Esophagus muscularis mucosa (tissue), 4 donors: ENCODE results near the gene SF3A2. TPM values are rescaled to one million over a fixed set of nuclear protein-coding genes. Genes with fewer than 3 reads are reported as not detected.

Experiments
- DNase-seq: peaks from one replicate; pipeline ENCODE4 v3.0.0-alpha.2; 2017; ENCODE audit errors: extremely low spot score
- H3K27ac ChIP-seq, 4 donors: fragments of 200-600 bp; sonication (generic); replicated peaks in 1 of 4; 1 replicate in 3 of 4; 2 replicates in 1 of 4; pipeline ENCODE4 v1.5.1; 2016 to 2019; ENCODE audit warnings: mild to moderate bottlenecking in 1 of 4
- H3K27me3 ChIP-seq, 4 donors: fragments of 200-600 bp; sonication (generic); one replicate each; pipeline versions ENCODE4 v1.5.1 to v1.6.0; 2016 to 2019
- H3K36me3 ChIP-seq, 4 donors: fragments of 200-600 bp; sonication (generic); one replicate each; pipeline ENCODE4 v1.5.1; 2016 to 2019
- H3K4me1 ChIP-seq, 4 donors: fragments of 200-600 bp; sonication (generic); one replicate each; pipeline ENCODE4 v1.5.1; 2016 to 2019
- H3K4me3 ChIP-seq, 4 donors: fragments of 200-600 bp; sonication (generic); 1 replicate in 2 of 4; 2 replicates in 2 of 4; pipeline ENCODE4 v1.5.1; 2016 to 2019; ENCODE audit warnings: mild to moderate bottlenecking in 4 of 4, moderate library complexity in 1 of 4
- H3K9me3 ChIP-seq, 4 donors: fragments of 200-600 bp; sonication (generic); 1 replicate in 3 of 4; 2 replicates in 1 of 4; pipeline ENCODE4 v1.5.1; 2016 to 2019
- CTCF ChIP-seq, 3 experiments: fragments of 200-600 bp in 2 of 3; fragments of 450-650 bp in 1 of 3; sonication (generic) in 2 of 3; IDR thresholded peaks; one replicate each; pipeline ENCODE4 v1.5.1; 2017 to 2019; ENCODE audit warnings: antibody characterized with exemption in 3 of 3, mild to moderate bottlenecking in 2 of 3, moderate library complexity in 1 of 3
- EP300 ChIP-seq: sonication (generic); formaldehyde crosslinking; IDR thresholded peaks from one replicate; pipeline ENCODE4 v1.6.1; 2017; ENCODE audit warnings: antibody characterized with exemption
- POLR2A ChIP-seq: fragments of 450-650 bp; IDR thresholded peaks from one replicate; pipeline ENCODE4 v1.6.1; 2017; ENCODE audit warnings: antibody characterized with exemption, moderate library complexity, mild to moderate bottlenecking, low read depth
- POLR2AphosphoS5 ChIP-seq, 2 donors: sonication (generic); formaldehyde crosslinking; IDR thresholded peaks; one replicate each; pipeline ENCODE4 v1.6.1; 2017; ENCODE audit warnings: antibody characterized with exemption in 2 of 2
- WGBS: methylation state at CpG from one replicate; pipeline ENCODE4 v1.1.5; 2018; 5-methylcytosine and 5-hydroxymethylcytosine counted together
- intact Hi-C: fragments of 100-400 bp; cut with DNase I; formaldehyde crosslinking; loops from one replicate; pipeline ENCODE4 v1.15.1; 2023
- total RNA-seq, 4 donors: library from RNA; depleted of rRNA; stranded (reverse); fragments of >200 nt; gene quantifications; one replicate each; pipeline versions ENCODE4 v1.1.0 to v1.2.1, GENCODE V29; 2016

SF3A2 gene
- total RNA-seq, 4 donors from 2014 or later, result 29.5 to 56.9 (median 35.3) TPM

GRCh38 chr19:2282862-2283237 is 46.2 kb downstream of the SF3A2 start:
- no peak for DNase-seq
- Histone ChIP-seq H3K27ac (no peak overlapping the region), H3K27me3 (no peaks in the 10 kb centered on the region), H3K36me3 (no peaks in the 10 kb centered on the region), H3K4me3 (peak overlapping the region in 3 of 4 donors; percentile 47 to 50 (median 47)), H3K9me3 (no peaks in the 10 kb centered on the region), H3K4me1 (peaks cover 9 to 26% (median 16%) of the 10 kb centered on the region in 4 donors)
- 67% methylated on average over 9 of the region's 11 CpGs for WGBS
- intact Hi-C loops, result no loop called here
- TF ChIP-seq POLR2A, result no peak
- no peak for TF ChIP-seq CTCF (IDR thresholded peaks at IDR 0.05)
- no peak for TF ChIP-seq POLR2AphosphoS5 (IDR thresholded peaks at IDR 0.05)
- no peak for TF ChIP-seq EP300

GRCh38 chr19:2283835-2284507 is 47.3 kb downstream of the SF3A2 start:
- H3K9me3 ChIP-seq, result no peaks in the 10 kb centered on the region
- H3K27ac ChIP-seq, result no peak overlapping the region
- H3K4me1 ChIP-seq, result peaks cover 9 to 26% (median 17%) of the 10 kb centered on the region in 4 donors
- no peak for TF ChIP-seq POLR2AphosphoS5 (IDR thresholded peaks at IDR 0.05)
- no peak for TF ChIP-seq POLR2A
- TF ChIP-seq CTCF (IDR thresholded peaks at IDR 0.05), result no peak
- TF ChIP-seq EP300, result no peak
- no peak for DNase-seq
- WGBS, result 89% methylated on average over 8 of the region's 8 CpGs
- intact Hi-C loops, result no loop called here
- H3K27me3 ChIP-seq, result peaks cover 0 to 9% (median 6%) of the 10 kb centered on the region in 4 donors
- H3K4me3 ChIP-seq, result no peak overlapping the region
- no peaks in the 10 kb centered on the region for H3K36me3 ChIP-seq

GRCh38 chr19:2286402-2287140 is 49.9 kb downstream of the SF3A2 start:
- Histone ChIP-seq H3K27me3 (peaks cover 3 to 35% (median 30%) of the 10 kb centered on the region in 4 donors), H3K9me3 (no peaks in the 10 kb centered on the region), H3K27ac (no peak overlapping the region), H3K36me3 (no peaks in the 10 kb centered on the region), H3K4me3 (no peak overlapping the region), H3K4me1 (peaks cover 28 to 41% (median 40%) of the 10 kb centered on the region in 4 donors)
- TF ChIP-seq CTCF (IDR thresholded peaks at IDR 0.05) (no peak), POLR2AphosphoS5 (IDR thresholded peaks at IDR 0.05) (no peak), POLR2A (no peak), EP300 (no peak)
- intact Hi-C loops, result no loop called here
- DNase-seq, result no peak
- 90% methylated on average over 19 of the region's 20 CpGs for WGBS

- intact Hi-C loops, result no loop called here
- WGBS, result 94% methylated on average over 6 of the region's 13 CpGs
These were observed 51.1 kb downstream of the SF3A2 start for GRCh38 chr19:2287585-2288337.

More at GRCh38 chr19:2287585-2288337, 51.1 kb downstream of the SF3A2 start:
- Histone ChIP-seq H3K27me3 (peaks cover 3 to 47% (median 36%) of the 10 kb centered on the region in 4 donors), H3K4me3 (no peak overlapping the region), H3K4me1 (peaks cover 19 to 33% (median 31%) of the 10 kb centered on the region in 4 donors), H3K36me3 (no peaks in the 10 kb centered on the region), H3K9me3 (no peaks in the 10 kb centered on the region), H3K27ac (no peak overlapping the region)
- TF ChIP-seq POLR2AphosphoS5 (IDR thresholded peaks at IDR 0.05) (no peak), CTCF (IDR thresholded peaks at IDR 0.05) (no peak), POLR2A (no peak), EP300 (no peak)
- no peak for DNase-seq
